ENCODE results near the gene PRRC2C.

The PRRC2C gene

GRCh38 chr1:171500304-171500703 is 15.0 kb downstream of the PRRC2C start:
- peaks cover 3% of the 10 kb centered on the region; the same call in 1 of the 2 replicates for H3K36me3 ChIP-seq (ENCODE audit: insufficient read depth, low read length)
- no peak overlapping the region for H2AFZ ChIP-seq (ENCODE audit: low read length, unreplicated experiment)
- peaks cover 100% of the 10 kb centered on the region for H3K79me2 ChIP-seq (ENCODE audit: control insufficient read depth, insufficient read depth, low read length, unreplicated experiment)
- no peak overlapping the region for H3K27ac ChIP-seq (ENCODE audit: low read depth, low read length)
- H3K4me3 ChIP-seq (ENCODE audit: low read depth, low read length) = no peak overlapping the region
- H3K27me3 ChIP-seq (ENCODE audit: insufficient read depth, low read length) = no peaks in the 10 kb centered on the region
- H3K4me1 ChIP-seq (ENCODE audit: control insufficient read depth, insufficient read depth, low read length, unreplicated experiment) = peaks cover 6% of the 10 kb centered on the region

DNA sequence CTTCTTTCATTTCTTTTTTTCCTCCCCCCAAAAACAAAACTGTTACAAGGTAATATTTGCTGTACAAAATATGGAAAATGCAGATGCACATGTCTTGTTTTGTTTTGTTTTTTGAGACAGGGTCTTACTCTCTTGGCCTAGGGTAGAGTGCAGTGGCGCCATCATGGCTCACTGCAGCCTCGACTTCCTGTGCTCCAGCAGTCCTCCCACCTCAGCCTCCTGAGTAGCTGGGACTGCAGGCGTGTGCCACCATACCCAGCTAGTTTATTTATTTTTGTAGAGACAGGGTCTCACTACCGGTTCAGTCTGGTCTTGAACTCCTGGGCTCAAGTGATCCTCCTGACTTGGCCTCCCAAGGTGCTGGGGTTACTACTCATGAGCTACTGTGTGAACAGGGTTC is 15.5 kb downstream of the PRRC2C start:
- H3K27ac ChIP-seq (ENCODE audit: low read depth, low read length) = no peak overlapping the region
- peaks cover 3% of the 10 kb centered on the region for H3K4me1 ChIP-seq (ENCODE audit: control insufficient read depth, insufficient read depth, low read length, unreplicated experiment)

GRCh38 chr1:171501305-171502024 is 16.1 kb downstream of the PRRC2C start:
- peaks cover 8% of the 10 kb centered on the region for H3K4me1 ChIP-seq (ENCODE audit: control insufficient read depth, insufficient read depth, low read length, unreplicated experiment)
- H3K27ac ChIP-seq (ENCODE audit: low read depth, low read length) = no peak overlapping the region

More for the DNA sequence above, 15.5 kb downstream of the PRRC2C start:
- Histone ChIP-seq H2AFZ (ENCODE audit: low read length, unreplicated experiment) (no peak overlapping the region), H3K27me3 (ENCODE audit: insufficient read depth, low read length) (no peaks in the 10 kb centered on the region), H3K36me3 (ENCODE audit: insufficient read depth, low read length) (peaks cover 3% of the 10 kb centered on the region; the same call in 1 of the 2 replicates), H3K79me2 (ENCODE audit: control insufficient read depth, insufficient read depth, low read length, unreplicated experiment) (peaks cover 100% of the 10 kb centered on the region), H3K4me3 (ENCODE audit: low read depth, low read length) (no peak overlapping the region)

DNA sequence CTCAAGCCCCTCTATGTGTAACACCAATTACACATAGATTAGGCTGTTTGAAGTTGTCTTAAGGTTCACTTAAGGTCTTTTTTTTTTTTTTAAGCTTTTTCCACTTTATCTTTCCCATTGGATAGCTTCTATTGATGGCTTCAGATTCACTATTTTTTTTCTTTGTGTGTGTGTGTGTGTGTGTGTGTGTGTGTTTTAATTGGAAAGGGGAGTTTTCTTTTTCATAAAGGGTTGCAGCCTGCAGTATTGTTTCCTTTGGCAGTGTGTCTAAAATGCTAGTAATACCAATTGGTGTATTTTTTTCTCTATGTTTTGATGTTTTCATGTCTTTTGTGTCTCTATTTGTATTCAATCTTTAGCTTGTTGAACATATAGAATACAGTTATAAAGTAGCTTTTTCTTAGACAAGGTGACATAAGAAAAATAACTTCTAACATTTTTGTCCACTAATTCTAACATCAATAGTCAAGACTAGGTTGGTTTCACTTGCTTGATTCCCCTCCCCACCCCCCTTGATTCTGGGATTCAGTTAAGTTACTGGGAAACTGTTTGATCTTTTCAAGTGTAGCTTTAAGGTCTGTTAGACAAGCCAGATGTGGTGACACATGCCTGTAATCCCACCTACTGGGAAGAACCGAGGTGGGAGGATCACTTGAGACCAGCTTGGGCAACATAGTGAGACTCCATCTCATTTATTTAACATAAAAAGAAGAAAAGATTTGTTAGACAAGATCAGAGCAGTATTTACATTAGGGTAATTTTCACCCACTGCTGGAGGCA is 21.4 kb downstream of the PRRC2C start:
- H2AFZ ChIP-seq (ENCODE audit: low read length, unreplicated experiment) = no peak overlapping the region
- H3K27ac ChIP-seq (ENCODE audit: low read depth, low read length) = no peak overlapping the region
- peaks cover 26% of the 10 kb centered on the region for H3K4me1 ChIP-seq (ENCODE audit: control insufficient read depth, insufficient read depth, low read length, unreplicated experiment)
- no peaks in the 10 kb centered on the region for H3K36me3 ChIP-seq (ENCODE audit: insufficient read depth, low read length)
- H3K4me3 ChIP-seq (ENCODE audit: low read depth, low read length) = no peak overlapping the region
- H3K79me2 ChIP-seq (ENCODE audit: control insufficient read depth, insufficient read depth, low read length, unreplicated experiment) = peaks cover 100% of the 10 kb centered on the region
- H3K27me3 ChIP-seq (ENCODE audit: insufficient read depth, low read length) = no peaks in the 10 kb centered on the region

More at GRCh38 chr1:171501305-171502024, 16.1 kb downstream of the PRRC2C start:
- H3K79me2 ChIP-seq (ENCODE audit: control insufficient read depth, insufficient read depth, low read length, unreplicated experiment) = peaks cover 100% of the 10 kb centered on the region
- no peak overlapping the region for H3K4me3 ChIP-seq (ENCODE audit: low read depth, low read length)
- peaks cover 3% of the 10 kb centered on the region; the same call in 1 of the 2 replicates for H3K36me3 ChIP-seq (ENCODE audit: insufficient read depth, low read length)
- no peaks in the 10 kb centered on the region for H3K27me3 ChIP-seq (ENCODE audit: insufficient read depth, low read length)
- H2AFZ ChIP-seq (ENCODE audit: low read length, unreplicated experiment) = no peak overlapping the region

DNA sequence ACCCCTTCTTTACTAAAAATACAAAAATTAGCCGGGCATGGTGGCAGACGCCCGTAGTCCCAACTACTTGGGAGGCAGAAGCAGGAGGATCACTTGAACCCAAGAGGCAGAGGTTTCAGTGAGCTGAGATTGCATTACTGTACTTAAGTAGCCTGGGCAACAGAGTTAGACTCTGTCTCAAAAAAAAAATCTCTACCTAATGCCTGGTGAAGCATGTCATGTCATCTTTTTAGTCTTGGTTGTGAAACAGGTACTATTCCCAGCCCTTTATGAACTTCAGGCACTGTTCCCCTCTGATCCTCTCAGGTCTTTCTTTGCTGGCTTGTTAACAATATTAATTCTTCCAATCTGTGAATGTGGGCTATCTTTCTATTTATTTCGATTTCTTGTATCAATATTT is 22.1 kb downstream of the PRRC2C start:
- Histone ChIP-seq H2AFZ (ENCODE audit: low read length, unreplicated experiment) (no peak overlapping the region), H3K36me3 (ENCODE audit: insufficient read depth, low read length) (no peaks in the 10 kb centered on the region), H3K79me2 (ENCODE audit: control insufficient read depth, insufficient read depth, low read length, unreplicated experiment) (peaks cover 100% of the 10 kb centered on the region), H3K4me1 (ENCODE audit: control insufficient read depth, insufficient read depth, low read length, unreplicated experiment) (peaks cover 26% of the 10 kb centered on the region), H3K4me3 (ENCODE audit: low read depth, low read length) (no peak overlapping the region), H3K27me3 (ENCODE audit: insufficient read depth, low read length) (no peaks in the 10 kb centered on the region), H3K27ac (ENCODE audit: low read depth, low read length) (no peak overlapping the region)

DNA sequence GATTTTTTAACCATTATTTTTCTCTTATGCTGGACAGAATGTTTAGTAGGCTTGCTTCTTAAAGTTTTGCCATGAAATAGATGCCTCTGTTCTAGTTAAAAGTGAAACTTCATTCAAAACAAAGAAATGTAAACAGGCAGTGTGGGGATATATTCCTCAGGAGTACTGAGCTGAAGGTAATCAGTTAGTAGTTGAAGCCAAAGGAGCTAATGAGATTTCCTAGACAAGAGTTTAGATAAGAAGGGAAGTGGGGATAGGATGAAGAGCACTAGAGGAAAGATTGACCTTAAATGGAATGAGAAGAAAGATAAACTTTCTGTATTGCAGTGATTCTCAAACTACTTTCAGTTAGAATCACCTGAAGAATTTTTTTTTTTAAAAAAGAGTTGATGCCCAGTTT is 23.9 kb downstream of the PRRC2C start:
- peaks cover 26% of the 10 kb centered on the region for H3K4me1 ChIP-seq (ENCODE audit: control insufficient read depth, insufficient read depth, low read length, unreplicated experiment)
- H3K27me3 ChIP-seq (ENCODE audit: insufficient read depth, low read length) = no peaks in the 10 kb centered on the region
- no peak overlapping the region for H3K4me3 ChIP-seq (ENCODE audit: low read depth, low read length)
- H3K79me2 ChIP-seq (ENCODE audit: control insufficient read depth, insufficient read depth, low read length, unreplicated experiment) = peaks cover 100% of the 10 kb centered on the region
- 0 out of 2 replicates have a peak, but pooled peaks cover 9% of the 10 kb centered on the region for H3K36me3 ChIP-seq (ENCODE audit: insufficient read depth, low read length)
- H3K27ac ChIP-seq (ENCODE audit: low read depth, low read length) = no peak overlapping the region
- H2AFZ ChIP-seq (ENCODE audit: low read length, unreplicated experiment) = no peak overlapping the region

DNA sequence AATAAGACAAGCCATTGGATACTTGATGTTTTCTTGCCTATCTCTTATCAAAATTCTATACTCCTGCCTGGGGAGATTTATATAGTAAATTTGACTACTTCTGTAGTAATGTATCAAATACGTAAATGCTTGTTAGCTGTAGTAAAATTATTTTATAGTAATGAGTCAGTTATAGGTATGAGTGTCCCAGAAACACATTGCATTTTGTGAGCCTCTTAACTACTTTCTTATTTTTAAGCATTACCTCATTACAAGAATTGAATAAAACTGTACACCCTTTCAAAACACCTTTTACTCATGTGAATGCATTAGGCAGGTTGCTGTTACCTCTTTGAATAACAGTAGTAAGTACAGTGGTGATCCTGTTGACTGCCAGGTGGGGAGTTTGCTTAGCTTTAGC is 28.4 kb downstream of the PRRC2C start:
- no peaks in the 10 kb centered on the region for H3K4me1 ChIP-seq (ENCODE audit: control insufficient read depth, insufficient read depth, low read length, unreplicated experiment)
- peaks cover 46% of the 10 kb centered on the region for H3K36me3 ChIP-seq (ENCODE audit: insufficient read depth, low read length)
- H3K27ac ChIP-seq (ENCODE audit: low read depth, low read length) = no peak overlapping the region
- peaks cover 78% of the 10 kb centered on the region for H3K79me2 ChIP-seq (ENCODE audit: control insufficient read depth, insufficient read depth, low read length, unreplicated experiment)
- H3K4me3 ChIP-seq (ENCODE audit: low read depth, low read length) = no peak overlapping the region
- H3K27me3 ChIP-seq (ENCODE audit: insufficient read depth, low read length) = no peaks in the 10 kb centered on the region
- no peak overlapping the region for H2AFZ ChIP-seq (ENCODE audit: low read length, unreplicated experiment)

GRCh38 chr1:171515299-171515698 is 30.0 kb downstream of the PRRC2C start:
- peaks cover 67% of the 10 kb centered on the region for H3K79me2 ChIP-seq (ENCODE audit: control insufficient read depth, insufficient read depth, low read length, unreplicated experiment)
- H3K4me3 ChIP-seq (ENCODE audit: low read depth, low read length) = no peak overlapping the region
- no peaks in the 10 kb centered on the region for H3K4me1 ChIP-seq (ENCODE audit: control insufficient read depth, insufficient read depth, low read length, unreplicated experiment)
- no peaks in the 10 kb centered on the region for H3K27me3 ChIP-seq (ENCODE audit: insufficient read depth, low read length)
- no peak overlapping the region for H3K27ac ChIP-seq (ENCODE audit: low read depth, low read length)
- peaks cover 46% of the 10 kb centered on the region for H3K36me3 ChIP-seq (ENCODE audit: insufficient read depth, low read length)
- H2AFZ ChIP-seq (ENCODE audit: low read length, unreplicated experiment) = no peak overlapping the region

GRCh38 chr1:171515741-171516140 is 30.4 kb downstream of the PRRC2C start:
- Histone ChIP-seq H3K27ac (ENCODE audit: low read depth, low read length) (no peak overlapping the region), H2AFZ (ENCODE audit: low read length, unreplicated experiment) (no peak overlapping the region), H3K4me3 (ENCODE audit: low read depth, low read length) (no peak overlapping the region), H3K27me3 (ENCODE audit: insufficient read depth, low read length) (no peaks in the 10 kb centered on the region), H3K4me1 (ENCODE audit: control insufficient read depth, insufficient read depth, low read length, unreplicated experiment) (no peaks in the 10 kb centered on the region), H3K79me2 (ENCODE audit: control insufficient read depth, insufficient read depth, low read length, unreplicated experiment) (peaks cover 63% of the 10 kb centered on the region), H3K36me3 (ENCODE audit: insufficient read depth, low read length) (peaks cover 46% of the 10 kb centered on the region)

- no peak overlapping the region for H3K4me3 ChIP-seq (ENCODE audit: low read depth, low read length)
Observed at GRCh38 chr1:171521567-171521966, 36.2 kb downstream of the PRRC2C start.

More at GRCh38 chr1:171521567-171521966, 36.2 kb downstream of the PRRC2C start:
- Histone ChIP-seq H3K27ac (ENCODE audit: low read depth, low read length) (no peak overlapping the region), H2AFZ (ENCODE audit: low read length, unreplicated experiment) (no peak overlapping the region), H3K4me1 (ENCODE audit: control insufficient read depth, insufficient read depth, low read length, unreplicated experiment) (no peaks in the 10 kb centered on the region), H3K27me3 (ENCODE audit: insufficient read depth, low read length) (no peaks in the 10 kb centered on the region), H3K79me2 (ENCODE audit: control insufficient read depth, insufficient read depth, low read length, unreplicated experiment) (peaks cover 10% of the 10 kb centered on the region), H3K36me3 (ENCODE audit: insufficient read depth, low read length) (peaks cover 42% of the 10 kb centered on the region)

All from ACC112 (cell line).